Measurements from ENCODE around the gene MORC3.

The MORC3 gene

GRCh38 chr21:36423771-36424433 lies 103.9 kb downstream of the MORC3 start:
- TF ChIP-seq, protein P1, sequence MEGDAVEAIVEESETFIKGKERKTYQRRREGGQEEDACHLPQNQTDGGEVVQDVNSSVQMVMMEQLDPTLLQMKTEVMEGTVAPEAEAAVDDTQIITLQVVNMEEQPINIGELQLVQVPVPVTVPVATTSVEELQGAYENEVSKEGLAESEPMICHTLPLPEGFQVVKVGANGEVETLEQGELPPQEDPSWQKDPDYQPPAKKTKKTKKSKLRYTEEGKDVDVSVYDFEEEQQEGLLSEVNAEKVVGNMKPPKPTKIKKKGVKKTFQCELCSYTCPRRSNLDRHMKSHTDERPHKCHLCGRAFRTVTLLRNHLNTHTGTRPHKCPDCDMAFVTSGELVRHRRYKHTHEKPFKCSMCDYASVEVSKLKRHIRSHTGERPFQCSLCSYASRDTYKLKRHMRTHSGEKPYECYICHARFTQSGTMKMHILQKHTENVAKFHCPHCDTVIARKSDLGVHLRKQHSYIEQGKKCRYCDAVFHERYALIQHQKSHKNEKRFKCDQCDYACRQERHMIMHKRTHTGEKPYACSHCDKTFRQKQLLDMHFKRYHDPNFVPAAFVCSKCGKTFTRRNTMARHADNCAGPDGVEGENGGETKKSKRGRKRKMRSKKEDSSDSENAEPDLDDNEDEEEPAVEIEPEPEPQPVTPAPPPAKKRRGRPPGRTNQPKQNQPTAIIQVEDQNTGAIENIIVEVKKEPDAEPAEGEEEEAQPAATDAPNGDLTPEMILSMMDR (IDR thresholded peaks at IDR 0.05; ENCODE audit: low read depth, low read length, missing control alignments) = no peak
- H3K4me3 ChIP-seq (ENCODE audit: low read depth, low read length) = no peak overlapping the region
- no peak for DNase-seq (ENCODE audit: low read depth)

- no peak for DNase-seq (ENCODE audit: low read depth)
- no peak overlapping the region for H3K4me3 ChIP-seq (ENCODE audit: low read depth, low read length)
- TF ChIP-seq, protein P1 (IDR thresholded peaks at IDR 0.05; ENCODE audit: low read depth, low read length, missing control alignments) = no peak
Measured at GRCh38 chr21:36424592-36424991, 104.6 kb downstream of the MORC3 start.

- DNase-seq (ENCODE audit: low read depth) = no peak
- TF ChIP-seq, protein P1 (IDR thresholded peaks at IDR 0.05; ENCODE audit: low read depth, low read length, missing control alignments) = no peak
- no peak overlapping the region for H3K4me3 ChIP-seq (ENCODE audit: low read depth, low read length)
Measured at GRCh38 chr21:36425286-36425685, 105.3 kb downstream of the MORC3 start.

Data from GM12864 (cell line).